HL-60 (cell line): ENCODE results near the gene PPP2R5D.

Experiments used
- DNase-seq, 2 experiments: peaks; one replicate each; pipeline ENCODE4 v3.0.0-alpha.2; 2010 to 2020; ENCODE audit warnings: low read depth in 1 of 2, low spot score in 1 of 2
- H3K27ac ChIP-seq: fragments of 250-450 bp; sonication (Bioruptor Pico); replicated peaks from 2 replicates; pipeline ENCODE4 v1.5.1; 2020; ENCODE audit warnings: mild to moderate bottlenecking, moderate library complexity
- H3K27me3 ChIP-seq: fragments of 250-450 bp; sonication (Bioruptor Pico); 2 replicates; pipeline ENCODE4 v1.5.1; 2021; ENCODE audit warnings: mild to moderate bottlenecking, moderate library complexity; ENCODE audit not compliant: insufficient read depth, poor library complexity, severe bottlenecking
- H3K4me3 ChIP-seq: replicated peaks from 2 replicates; pipeline ENCODE4 v1.5.1; 2011; ENCODE audit warnings: mild to moderate bottlenecking, control low read depth, low read length; ENCODE audit not compliant: insufficient read depth
- GABPA ChIP-seq: IDR thresholded peaks from 2 replicates; pipeline ENCODE4 v1.6.1; 2012; ENCODE audit warnings: low read depth
- POLR2AphosphoS5 ChIP-seq: IDR thresholded peaks from 2 replicates; pipeline ENCODE4 v1.6.1; 2012; ENCODE audit warnings: low read depth
- SPI1 ChIP-seq: IDR thresholded peaks from 2 replicates; pipeline ENCODE4 v1.6.1; 2012; ENCODE audit warnings: low read depth, mild to moderate bottlenecking, borderline replicate concordance
- TF ChIP-seq, protein P1 (sequence below): IDR thresholded peaks from one replicate; pipeline ENCODE4 v1.5.1; 2011; ENCODE audit warnings: low read length, control low read depth, inconsistent platforms; ENCODE audit not compliant: insufficient read depth
- TF ChIP-seq, protein P2 (sequence below): IDR thresholded peaks from 2 replicates; pipeline ENCODE4 v1.6.1; 2012; ENCODE audit warnings: low read depth; ENCODE audit not compliant: insufficient replicate concordance

PPP2R5D gene

DNA sequence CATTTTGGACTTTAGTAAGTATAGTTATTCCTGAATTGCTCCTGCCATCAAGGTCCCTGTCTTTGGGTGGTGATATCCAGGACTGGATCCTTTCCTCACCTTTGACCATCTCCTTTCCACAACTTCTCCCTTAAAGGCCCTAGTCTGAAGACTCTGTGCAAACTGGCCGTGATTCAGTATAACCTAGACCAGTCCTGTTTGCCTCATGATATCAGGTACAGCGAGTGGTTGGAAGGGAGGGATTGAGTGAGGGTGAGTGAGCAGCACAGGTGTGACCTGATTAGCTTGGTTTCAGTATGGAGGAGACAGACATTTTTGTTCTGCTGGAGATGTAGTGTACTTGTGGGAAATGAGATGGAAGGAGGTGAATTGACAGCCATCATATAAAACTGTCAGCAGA is 34.8 kb downstream of the PPP2R5D start:
- Histone ChIP-seq H3K27ac (no peak overlapping the region), H3K4me3 (no peak overlapping the region), H3K27me3 (no peaks in the 10 kb centered on the region)
- DNase-seq, result no peak
- TF ChIP-seq SPI1 (no peak), POLR2AphosphoS5 (no peak), GABPA (no peak)
- TF ChIP-seq, protein P1, sequence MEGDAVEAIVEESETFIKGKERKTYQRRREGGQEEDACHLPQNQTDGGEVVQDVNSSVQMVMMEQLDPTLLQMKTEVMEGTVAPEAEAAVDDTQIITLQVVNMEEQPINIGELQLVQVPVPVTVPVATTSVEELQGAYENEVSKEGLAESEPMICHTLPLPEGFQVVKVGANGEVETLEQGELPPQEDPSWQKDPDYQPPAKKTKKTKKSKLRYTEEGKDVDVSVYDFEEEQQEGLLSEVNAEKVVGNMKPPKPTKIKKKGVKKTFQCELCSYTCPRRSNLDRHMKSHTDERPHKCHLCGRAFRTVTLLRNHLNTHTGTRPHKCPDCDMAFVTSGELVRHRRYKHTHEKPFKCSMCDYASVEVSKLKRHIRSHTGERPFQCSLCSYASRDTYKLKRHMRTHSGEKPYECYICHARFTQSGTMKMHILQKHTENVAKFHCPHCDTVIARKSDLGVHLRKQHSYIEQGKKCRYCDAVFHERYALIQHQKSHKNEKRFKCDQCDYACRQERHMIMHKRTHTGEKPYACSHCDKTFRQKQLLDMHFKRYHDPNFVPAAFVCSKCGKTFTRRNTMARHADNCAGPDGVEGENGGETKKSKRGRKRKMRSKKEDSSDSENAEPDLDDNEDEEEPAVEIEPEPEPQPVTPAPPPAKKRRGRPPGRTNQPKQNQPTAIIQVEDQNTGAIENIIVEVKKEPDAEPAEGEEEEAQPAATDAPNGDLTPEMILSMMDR, result no peak
- TF ChIP-seq, protein P2, sequence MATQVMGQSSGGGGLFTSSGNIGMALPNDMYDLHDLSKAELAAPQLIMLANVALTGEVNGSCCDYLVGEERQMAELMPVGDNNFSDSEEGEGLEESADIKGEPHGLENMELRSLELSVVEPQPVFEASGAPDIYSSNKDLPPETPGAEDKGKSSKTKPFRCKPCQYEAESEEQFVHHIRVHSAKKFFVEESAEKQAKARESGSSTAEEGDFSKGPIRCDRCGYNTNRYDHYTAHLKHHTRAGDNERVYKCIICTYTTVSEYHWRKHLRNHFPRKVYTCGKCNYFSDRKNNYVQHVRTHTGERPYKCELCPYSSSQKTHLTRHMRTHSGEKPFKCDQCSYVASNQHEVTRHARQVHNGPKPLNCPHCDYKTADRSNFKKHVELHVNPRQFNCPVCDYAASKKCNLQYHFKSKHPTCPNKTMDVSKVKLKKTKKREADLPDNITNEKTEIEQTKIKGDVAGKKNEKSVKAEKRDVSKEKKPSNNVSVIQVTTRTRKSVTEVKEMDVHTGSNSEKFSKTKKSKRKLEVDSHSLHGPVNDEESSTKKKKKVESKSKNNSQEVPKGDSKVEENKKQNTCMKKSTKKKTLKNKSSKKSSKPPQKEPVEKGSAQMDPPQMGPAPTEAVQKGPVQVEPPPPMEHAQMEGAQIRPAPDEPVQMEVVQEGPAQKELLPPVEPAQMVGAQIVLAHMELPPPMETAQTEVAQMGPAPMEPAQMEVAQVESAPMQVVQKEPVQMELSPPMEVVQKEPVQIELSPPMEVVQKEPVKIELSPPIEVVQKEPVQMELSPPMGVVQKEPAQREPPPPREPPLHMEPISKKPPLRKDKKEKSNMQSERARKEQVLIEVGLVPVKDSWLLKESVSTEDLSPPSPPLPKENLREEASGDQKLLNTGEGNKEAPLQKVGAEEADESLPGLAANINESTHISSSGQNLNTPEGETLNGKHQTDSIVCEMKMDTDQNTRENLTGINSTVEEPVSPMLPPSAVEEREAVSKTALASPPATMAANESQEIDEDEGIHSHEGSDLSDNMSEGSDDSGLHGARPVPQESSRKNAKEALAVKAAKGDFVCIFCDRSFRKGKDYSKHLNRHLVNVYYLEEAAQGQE, result no peak

DNA sequence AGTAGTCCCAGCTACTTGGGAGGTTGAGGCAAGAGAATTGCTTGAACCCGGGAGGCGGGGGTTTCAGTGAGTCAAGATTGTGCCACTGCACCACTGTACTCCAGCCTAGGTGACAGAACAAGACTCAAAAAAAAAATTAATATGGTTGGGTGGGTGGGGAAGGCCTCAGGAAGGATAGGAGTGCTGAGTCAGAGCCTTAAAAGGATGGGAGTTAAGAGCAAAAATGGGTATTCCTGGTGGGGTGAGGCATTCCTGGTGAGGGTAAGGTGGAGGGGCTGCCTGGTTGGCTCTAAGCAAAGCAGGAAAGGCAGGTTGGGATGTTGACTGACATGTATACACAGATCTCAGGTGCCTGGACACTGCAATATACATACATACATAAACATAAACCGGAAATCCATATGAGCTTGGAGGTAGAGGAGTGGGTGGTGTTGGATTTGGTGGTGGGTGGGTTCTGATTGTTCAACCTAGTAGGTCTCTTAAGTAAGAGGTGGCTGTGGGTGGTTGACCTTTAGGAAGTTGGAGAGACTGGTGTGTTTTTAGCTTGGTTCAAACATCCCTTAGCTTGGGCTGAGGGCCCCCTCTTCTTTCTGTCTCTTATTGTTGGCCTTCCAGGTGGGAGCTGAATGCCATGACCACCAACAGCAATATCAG is 35.8 kb downstream of the PPP2R5D start:
- no peaks in the 10 kb centered on the region for H3K27me3 ChIP-seq
- H3K4me3 ChIP-seq, result no peak overlapping the region
- TF ChIP-seq, protein P1, result no peak
- TF ChIP-seq GABPA (no peak), POLR2AphosphoS5 (no peak), SPI1 (no peak)
- TF ChIP-seq, protein P2, result no peak
- no peak overlapping the region for H3K27ac ChIP-seq
- no peak for DNase-seq

DNA sequence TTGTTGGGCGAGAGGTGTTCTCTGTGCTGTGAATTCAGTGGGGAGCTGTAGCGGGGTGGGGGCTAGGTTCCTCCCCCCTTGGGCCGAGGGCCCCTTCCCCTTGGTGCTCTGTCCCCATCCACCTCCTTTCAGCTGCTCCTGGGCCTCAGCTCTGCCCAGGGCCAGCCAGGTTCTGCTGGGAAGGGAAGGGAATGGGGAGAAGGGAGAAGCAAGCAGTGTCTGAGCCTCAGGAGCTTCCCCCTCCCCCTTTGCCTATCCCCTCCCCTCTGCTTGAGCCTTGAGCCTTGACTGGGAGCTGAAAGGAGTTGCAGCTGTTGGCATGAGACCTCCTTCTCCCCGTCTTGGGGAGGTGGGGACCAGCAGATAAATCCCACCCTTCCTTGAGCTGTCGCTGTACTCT is 36.5 kb downstream of the PPP2R5D start:
- Histone ChIP-seq H3K27me3 (no peaks in the 10 kb centered on the region), H3K27ac (peak overlapping the region; percentile 85), H3K4me3 (peak overlapping the region; percentile 79)
- DNase-seq, result no peak
- TF ChIP-seq GABPA, result no peak
- TF ChIP-seq, protein P2, result no peak
- TF ChIP-seq SPI1, result no peak
- TF ChIP-seq POLR2AphosphoS5, result no peak
- TF ChIP-seq, protein P1, result no peak
